ENCODE measurements around the gene ACTBL2. TPM values are rescaled to one million over a fixed set of nuclear protein-coding genes. Genes with fewer than 3 reads are reported as not detected.

ACTBL2 gene
- total RNA-seq, 1 experiment from 2014 or later: not detected

GRCh38 chr5:57450991-57451876 is 31.4 kb downstream of the ACTBL2 start:
- ATAC-seq (no peak), DNase-seq (ENCODE audit: low spot score) (no peak)
- no peak overlapping the region for H3K4me3 Mint-ChIP-seq
- no peak for TF ChIP-seq ZNF121 (CRISPR knock-in tag; IDR thresholded peaks at IDR 0.05)
- no peak for TF ChIP-seq ZNF671 (CRISPR knock-in tag; IDR thresholded peaks at IDR 0.05)
- no peak for TF ChIP-seq ZNF532 (CRISPR knock-in tag; IDR thresholded peaks at IDR 0.05; ENCODE audit: borderline replicate concordance)
- TF ChIP-seq ZNF317 (CRISPR knock-in tag; IDR thresholded peaks at IDR 0.05; ENCODE audit: borderline replicate concordance, low read depth): no peak
- no peak for TF ChIP-seq FOXK1 (CRISPR knock-in tag; IDR thresholded peaks at IDR 0.05)
- no peak for TF ChIP-seq ZNF425 (CRISPR knock-in tag; conservative IDR thresholded peaks at IDR 0.05)
- TF ChIP-seq NR1H2 (CRISPR knock-in tag; IDR thresholded peaks at IDR 0.05): no peak
- no peak for TF ChIP-seq ZNF232 (CRISPR knock-in tag; IDR thresholded peaks at IDR 0.05)
- TF ChIP-seq CBFB (CRISPR knock-in tag; IDR thresholded peaks at IDR 0.05; ENCODE audit: low read depth): no peak
- no peak for TF ChIP-seq MAX (CRISPR knock-in tag; IDR thresholded peaks at IDR 0.05)
- peaks cover 7% of the 10 kb centered on the region for H3K9me3 Mint-ChIP-seq
- H3K36me3 Mint-ChIP-seq: no peaks in the 10 kb centered on the region
- CTCF ChIA-PET: interaction anchor here (1.5 kb wide), 1 partner anchor 48 kb away, joined by 3 read pairs; no protein-coding TSS in a partner anchor
- POLR2A ChIA-PET: no interaction called here
- no peak overlapping the region for H3K27ac Mint-ChIP-seq
- no peaks in the 10 kb centered on the region; the same call in 1 of the 2 replicates for H3K27me3 Mint-ChIP-seq (ENCODE audit: low read depth)
- H3K4me1 Mint-ChIP-seq: peaks cover 13% of the 10 kb centered on the region

GRCh38 chr5:57448751-57449150 is 33.9 kb downstream of the ACTBL2 start:
- no peak for ATAC-seq
- ChIA-PET POLR2A (no interaction called here), CTCF (no interaction called here)
- no peaks in the 10 kb centered on the region for H3K36me3 Mint-ChIP-seq
- peaks cover 13% of the 10 kb centered on the region for H3K4me1 Mint-ChIP-seq
- H3K27me3 Mint-ChIP-seq (ENCODE audit: low read depth): no peaks in the 10 kb centered on the region; the same call in none of the 2 replicates
- DNase-seq (ENCODE audit: low spot score): no peak
- no peak for TF ChIP-seq JUN (CRISPR knock-in tag; IDR thresholded peaks at IDR 0.05)
- H3K27ac Mint-ChIP-seq: no peak overlapping the region
- H3K4me3 Mint-ChIP-seq: no peak overlapping the region
- H3K9me3 Mint-ChIP-seq: peaks cover 7% of the 10 kb centered on the region

GRCh38 chr5:57448287-57448686 is 34.3 kb downstream of the ACTBL2 start:
- H3K36me3 Mint-ChIP-seq: no peaks in the 10 kb centered on the region
- no peak for ATAC-seq
- H3K4me1 Mint-ChIP-seq: peaks cover 13% of the 10 kb centered on the region
- no peak for DNase-seq (ENCODE audit: low spot score)
- H3K27ac Mint-ChIP-seq: no peak overlapping the region
- CTCF ChIA-PET: no interaction called here
- H3K9me3 Mint-ChIP-seq: peaks cover 7% of the 10 kb centered on the region
- TF ChIP-seq E2F4 (CRISPR knock-in tag; IDR thresholded peaks at IDR 0.05; ENCODE audit: borderline replicate concordance, low read depth) (no peak), FOXP4 (CRISPR knock-in tag; IDR thresholded peaks at IDR 0.05) (no peak), FOXP1 (CRISPR knock-in tag; IDR thresholded peaks at IDR 0.05; ENCODE audit: borderline replicate concordance) (no peak), OVOL2 (CRISPR knock-in tag; IDR thresholded peaks at IDR 0.05; ENCODE audit: borderline replicate concordance) (no peak), ZNF232 (CRISPR knock-in tag; IDR thresholded peaks at IDR 0.05) (no peak), MLX (CRISPR knock-in tag; IDR thresholded peaks at IDR 0.05) (no peak), USF2 (CRISPR knock-in tag; IDR thresholded peaks at IDR 0.05) (no peak)
- no peak overlapping the region for H3K4me3 Mint-ChIP-seq
- no peaks in the 10 kb centered on the region; the same call in none of the 2 replicates for H3K27me3 Mint-ChIP-seq (ENCODE audit: low read depth)
- POLR2A ChIA-PET: no interaction called here

All from WTC11 (cell line).